GM19455 (cell line): ENCODE data around the gene PPP1R26.

ENCODE experiments used
- ATAC-seq: cut with Tn5 transposase; IDR thresholded peaks from one replicate; pipeline ENCODE4 v1.9.1; 2021; ENCODE audit not compliant: unreplicated experiment

PPP1R26 gene

GRCh38 chr9:135463140-135463539 is 16.4 kb upstream of the PPP1R26 start:
- no peak for ATAC-seq

DNA sequence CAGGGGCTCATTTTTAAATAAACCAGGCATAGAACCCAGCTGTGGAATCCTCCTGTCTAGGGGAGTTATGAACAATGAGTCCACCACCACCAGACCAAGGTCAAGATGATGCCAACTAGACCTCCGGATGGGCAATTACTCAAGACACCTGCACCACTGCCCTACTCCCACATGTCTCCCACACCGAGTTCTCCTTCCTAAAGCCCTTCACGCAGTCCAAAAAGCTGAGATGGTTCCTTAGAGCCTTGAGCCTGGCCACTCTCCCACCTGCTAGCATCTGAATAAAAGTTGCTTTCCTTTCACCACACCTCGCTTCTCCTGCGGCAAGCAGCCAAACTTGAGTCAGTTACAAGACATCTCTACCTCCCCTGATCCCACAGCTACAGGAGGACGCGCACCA is 15.4 kb upstream of the PPP1R26 start:
- ATAC-seq: no peak

DNA sequence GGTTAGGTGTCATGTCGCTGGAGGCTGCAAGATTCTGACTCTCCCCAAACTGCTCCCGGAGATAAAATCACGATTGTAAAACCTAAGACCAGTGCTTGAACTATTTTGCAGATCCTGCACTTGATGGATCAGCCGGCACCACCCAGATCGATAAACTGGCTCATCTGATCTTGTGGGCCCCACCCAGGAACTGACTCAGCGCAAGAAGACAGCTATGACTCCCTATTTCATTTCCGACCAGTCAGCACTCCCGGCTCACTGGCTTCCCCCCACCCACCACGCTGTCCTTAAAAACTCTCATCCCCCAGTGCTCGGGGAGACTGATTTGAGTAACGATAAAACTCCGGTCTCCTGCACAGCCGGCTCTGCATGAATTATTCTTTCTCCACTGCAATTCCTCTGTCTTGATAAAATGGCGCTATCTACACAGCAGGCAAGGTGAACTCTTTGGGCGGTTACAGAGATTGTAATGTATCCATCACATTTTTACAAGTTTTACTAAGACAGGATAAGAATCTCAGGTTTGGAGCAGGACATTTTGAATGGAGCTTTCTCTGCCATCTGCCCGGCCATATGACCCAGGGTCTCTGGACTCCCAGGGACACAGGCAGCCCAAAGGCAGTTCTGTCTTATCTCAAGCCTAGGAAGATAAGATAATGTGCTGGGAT is 10.6 kb upstream of the PPP1R26 start:
- no peak for ATAC-seq

GRCh38 chr9:135471791-135472640 is 7.6 kb upstream of the PPP1R26 start:
- ATAC-seq: no peak

DNA sequence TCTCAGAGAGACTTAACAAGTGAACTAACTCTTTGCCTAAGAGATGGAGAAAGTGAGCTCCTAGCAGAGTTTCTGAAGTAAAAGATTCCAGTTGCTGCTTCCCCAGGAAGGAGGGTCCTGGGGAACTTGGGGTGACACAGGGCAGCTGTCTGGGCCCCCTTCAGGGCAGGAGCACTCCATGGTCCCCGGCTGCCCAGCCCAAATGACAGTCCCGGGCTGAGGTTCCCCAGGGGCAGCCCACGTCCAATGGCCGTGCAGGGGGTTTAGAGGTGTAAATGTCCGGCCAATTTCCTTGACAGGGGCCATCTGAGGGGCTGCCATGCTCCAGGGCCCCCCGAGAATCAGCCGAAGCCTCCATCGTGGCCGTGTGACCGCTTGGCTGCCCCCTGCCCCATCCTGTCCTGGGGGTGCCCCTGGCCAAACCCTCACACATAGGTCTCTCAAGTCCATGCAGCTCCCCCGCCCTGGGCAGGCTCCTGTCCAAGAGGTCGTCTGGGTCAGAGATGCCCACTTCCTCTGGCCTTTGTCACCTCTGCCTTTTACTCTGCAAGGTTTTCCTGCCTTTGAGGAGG is 5.5 kb upstream of the PPP1R26 start:
- ATAC-seq: no peak

GRCh38 chr9:135474915-135475314 is 4.7 kb upstream of the PPP1R26 start:
- ATAC-seq: no peak

- no peak for ATAC-seq
These were observed 2.8 kb upstream of the PPP1R26 start for GRCh38 chr9:135476561-135477355.

DNA sequence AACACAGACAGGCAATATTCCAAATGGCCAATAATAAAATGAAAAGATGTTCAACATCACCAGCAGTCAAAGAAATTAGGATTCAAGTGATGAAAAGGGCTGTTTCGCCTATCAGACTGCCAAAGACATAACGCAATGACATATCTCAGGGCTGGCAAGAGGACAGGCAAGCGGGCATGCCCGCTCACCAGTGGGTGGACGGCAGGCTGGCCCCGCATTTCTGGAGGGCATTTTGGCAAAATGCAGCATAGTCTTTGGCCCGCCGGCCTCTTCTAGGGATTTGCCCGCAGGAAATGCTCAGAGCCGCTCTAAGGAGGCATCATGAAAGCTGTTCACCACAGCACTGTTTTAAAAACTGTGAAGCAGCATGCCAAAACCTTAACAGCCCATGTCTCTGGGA is 1.4 kb upstream of the PPP1R26 start:
- no peak for ATAC-seq

DNA sequence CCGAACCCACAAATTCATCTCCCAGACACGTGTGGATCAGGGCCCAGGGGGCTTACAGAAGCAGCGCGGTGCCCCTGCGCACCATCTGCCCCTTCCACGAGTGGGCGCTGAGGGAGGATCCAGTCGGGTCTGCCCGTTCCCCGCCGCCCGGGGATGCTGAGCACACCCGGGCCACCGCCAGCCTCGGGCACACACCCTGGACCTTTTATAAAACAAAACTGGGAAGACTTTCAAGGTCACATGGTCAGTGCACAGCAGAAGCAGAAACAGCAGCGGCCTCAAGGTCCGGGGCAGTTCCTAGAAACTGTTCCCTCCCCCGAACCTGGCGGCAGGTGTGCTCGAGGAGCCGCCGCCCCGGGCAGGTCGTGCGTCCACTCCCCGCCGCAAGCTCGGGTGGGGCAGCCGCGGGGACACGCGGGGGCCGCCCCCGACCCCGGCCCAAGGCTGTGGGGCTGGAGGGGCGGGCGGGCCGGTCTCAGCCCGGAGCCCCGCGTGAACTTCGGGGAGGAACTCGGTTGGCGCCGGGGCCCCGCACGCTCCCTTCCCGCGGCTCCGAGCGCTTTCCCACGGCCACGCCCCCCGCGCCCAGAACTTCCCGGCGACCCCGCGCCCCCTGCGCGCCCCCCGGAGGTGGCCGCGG is 633 bp upstream of the PPP1R26 start:
- ATAC-seq: no peak

DNA sequence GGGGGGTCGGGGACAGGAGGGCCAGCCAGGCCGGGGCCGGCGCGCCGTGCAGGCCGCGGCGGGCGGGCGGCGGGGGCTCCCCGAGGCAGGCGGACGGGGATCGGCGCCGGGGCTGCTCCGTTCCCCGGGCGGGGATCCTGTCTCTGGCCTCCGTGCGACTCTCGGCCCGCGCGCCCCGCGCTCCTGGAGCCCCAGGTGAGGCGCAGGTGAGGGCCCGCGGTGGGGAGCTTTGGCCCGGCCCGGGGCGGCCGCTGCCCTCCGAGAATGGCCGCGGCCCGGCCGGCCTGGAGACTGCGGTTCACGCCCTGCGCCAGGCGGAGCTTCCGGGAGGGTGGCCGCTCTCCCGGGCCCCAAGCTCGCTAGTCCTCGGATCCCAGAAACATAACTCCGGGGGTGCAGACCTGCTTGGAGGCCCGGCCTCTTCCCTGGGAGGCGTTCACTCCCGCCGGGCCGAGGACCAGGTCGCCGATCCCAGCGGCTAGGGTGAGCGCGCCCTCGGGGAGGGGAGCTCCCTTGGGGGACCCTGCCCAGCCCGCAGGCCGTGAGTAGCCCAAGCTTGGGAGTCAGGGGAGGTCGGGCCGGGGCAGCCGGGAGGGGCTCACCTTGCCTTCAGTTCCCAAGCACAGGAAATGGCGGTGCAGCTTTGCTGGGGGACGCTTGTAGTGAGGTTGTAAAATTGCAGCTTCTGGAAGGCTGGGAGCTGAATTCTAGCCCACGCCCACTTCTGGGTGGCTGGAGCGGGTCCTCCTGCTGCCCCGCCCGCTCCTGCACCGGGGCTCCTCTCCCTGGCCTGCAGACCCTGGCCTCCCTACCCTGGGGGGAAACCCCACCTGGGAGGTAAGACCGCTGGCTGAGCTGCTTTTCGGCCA is 723 bp downstream of the PPP1R26 start:
- no peak for ATAC-seq

- ATAC-seq: no peak
These were observed 1.3 kb downstream of the PPP1R26 start for GRCh38 chr9:135480940-135481310.

- no peak for ATAC-seq
These were observed 2.6 kb downstream of the PPP1R26 start for GRCh38 chr9:135482015-135482754.

DNA sequence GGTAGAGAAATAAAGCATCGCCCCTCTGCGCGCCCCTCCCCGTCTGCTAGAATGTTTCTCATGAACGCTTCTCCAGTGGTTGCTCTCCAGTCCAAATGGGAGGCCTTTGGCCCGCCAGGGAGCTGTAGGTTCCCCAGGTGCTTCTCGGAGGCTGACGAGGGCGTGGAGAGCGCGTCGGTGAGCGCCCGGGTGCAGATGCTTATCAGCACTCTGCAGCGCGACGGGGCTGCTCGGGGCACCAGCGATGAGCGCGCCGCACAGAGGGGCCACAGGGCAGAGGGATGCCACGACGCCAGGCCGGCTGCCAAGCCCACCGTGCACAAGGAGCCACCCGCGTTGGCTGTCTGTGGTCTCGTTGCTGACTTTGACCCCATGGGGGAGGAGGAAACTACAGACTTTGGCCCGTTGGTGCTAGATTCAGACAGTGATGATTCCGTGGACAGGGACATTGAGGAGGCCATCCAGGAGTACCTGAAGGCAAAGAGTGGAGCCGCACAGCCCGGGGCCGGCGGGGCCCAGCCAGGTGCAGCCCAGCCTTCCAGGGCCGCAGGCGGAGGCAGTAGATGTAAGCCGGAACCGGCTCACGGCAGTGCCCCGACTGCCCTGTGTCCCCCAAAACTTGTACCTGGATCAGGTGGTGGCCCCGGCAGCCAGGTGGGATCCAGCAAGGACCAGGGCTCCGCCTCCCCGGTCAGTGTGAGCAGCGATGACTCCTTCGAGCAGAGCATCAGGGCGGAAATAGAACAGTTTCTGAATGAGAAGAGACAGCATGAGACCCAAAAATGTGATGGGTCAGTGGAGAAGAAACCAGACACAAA is 5.1 kb downstream of the PPP1R26 start:
- no peak for ATAC-seq

DNA sequence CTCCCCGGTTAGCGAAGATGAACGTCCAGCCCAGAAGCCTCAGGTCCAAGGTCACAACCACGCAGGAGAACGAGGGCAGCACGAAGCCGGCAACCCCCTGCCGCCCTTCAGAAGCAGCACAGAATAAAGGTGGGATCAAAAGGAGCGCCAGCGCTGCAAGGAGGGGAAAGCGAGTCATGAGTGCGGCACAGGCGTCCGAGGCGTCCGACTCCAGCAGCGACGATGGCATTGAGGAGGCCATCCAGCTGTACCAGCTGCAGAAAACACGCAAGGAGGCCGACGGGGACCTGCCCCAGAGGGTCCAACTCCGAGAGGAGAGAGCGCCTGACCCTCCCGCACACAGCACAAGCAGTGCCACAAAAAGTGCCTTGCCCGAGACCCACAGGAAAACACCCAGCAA is 5.8 kb downstream of the PPP1R26 start:
- ATAC-seq: no peak

DNA sequence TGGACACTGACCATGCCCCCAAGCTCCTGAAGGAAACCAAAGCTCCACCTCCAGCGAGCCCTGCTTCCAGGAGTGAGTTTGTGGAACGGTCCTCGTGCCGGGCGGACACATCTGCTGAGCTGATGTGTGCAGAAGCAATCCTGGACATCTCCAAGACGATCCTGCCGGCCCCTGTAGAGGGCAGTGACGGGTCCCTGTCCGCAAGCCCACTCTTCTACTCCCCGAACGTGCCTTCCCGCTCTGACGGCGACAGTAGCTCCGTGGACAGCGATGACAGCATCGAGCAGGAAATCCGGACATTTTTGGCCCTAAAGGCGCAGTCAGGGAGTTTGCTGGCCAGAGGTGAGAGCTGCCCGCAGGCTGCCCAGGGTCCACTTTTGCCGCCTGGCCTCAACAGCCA is 6.2 kb downstream of the PPP1R26 start:
- no peak for ATAC-seq

DNA sequence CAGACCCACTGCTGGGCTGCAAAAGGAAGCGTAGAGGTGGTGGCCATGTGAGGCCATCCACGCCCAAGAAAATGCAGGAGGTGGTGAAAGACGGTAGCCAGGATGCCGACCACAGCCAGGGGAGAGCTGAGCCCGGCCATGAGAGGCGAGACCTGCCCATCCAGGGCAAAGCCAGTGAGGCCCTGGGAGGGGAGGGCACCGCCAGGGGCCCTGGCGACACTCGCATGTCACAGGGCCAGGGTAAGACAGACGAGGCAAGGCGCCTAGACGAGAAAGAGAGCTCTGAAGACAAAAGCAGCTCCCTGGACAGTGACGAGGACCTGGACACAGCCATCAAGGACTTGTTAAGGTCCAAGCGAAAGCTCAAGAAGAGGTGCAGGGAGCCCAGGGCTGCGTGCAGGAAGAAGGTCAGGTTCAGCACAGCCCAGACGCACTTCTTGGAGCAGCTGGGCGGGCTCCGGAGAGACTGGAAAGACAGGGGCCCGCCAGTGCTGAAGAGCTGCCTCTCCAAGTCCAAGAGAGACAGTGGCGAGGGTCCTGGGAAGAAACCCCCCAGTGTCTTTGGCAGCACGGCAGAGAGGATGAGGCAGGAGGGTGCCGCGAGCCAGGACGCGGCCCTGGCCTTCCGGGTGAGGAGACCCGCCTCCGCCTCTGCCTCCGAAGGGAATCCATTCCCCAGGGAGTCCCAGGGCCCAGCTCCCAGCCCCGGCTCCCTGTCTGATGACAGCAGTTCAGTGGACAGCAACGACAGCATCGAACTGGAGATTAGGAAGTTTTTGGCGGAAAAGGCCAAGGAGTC is 6.9 kb downstream of the PPP1R26 start:
- ATAC-seq: no peak

GRCh38 chr9:135487281-135488012 is 7.9 kb downstream of the PPP1R26 start:
- ATAC-seq: no peak
